IMR-90 (cell line): Measurements from ENCODE around the gene PRPSAP1.

ENCODE experiments used
- CTCF ChIP-seq: conservative IDR thresholded peaks from 2 replicates; pipeline ENCODE4 v1.5.1; 2012; ENCODE audit warnings: mild to moderate bottlenecking, low read depth, low read length, improper control_type of control experiment
- FOS ChIP-seq: fragments of 150-350 bp; IDR thresholded peaks from 2 replicates; pipeline ENCODE4 v1.6.1; 2016; ENCODE audit warnings: low read depth, low read length
- MAFK ChIP-seq: IDR thresholded peaks from 2 replicates; pipeline ENCODE4 v1.6.1; 2012; ENCODE audit warnings: low read depth, low read length, improper control_type of control experiment
- MAZ ChIP-seq: IDR thresholded peaks from 2 replicates; pipeline ENCODE4 v1.6.1; 2012; ENCODE audit warnings: low read depth, mild to moderate bottlenecking, low read length, improper control_type of control experiment, moderate library complexity, borderline replicate concordance
- MXI1 ChIP-seq: IDR thresholded peaks from 2 replicates; pipeline ENCODE4 v1.6.1; 2012; ENCODE audit warnings: low read depth, mild to moderate bottlenecking, low read length, moderate library complexity, borderline replicate concordance
- NFE2L2 ChIP-seq: fragments of 150-350 bp; IDR thresholded peaks from 2 replicates; pipeline ENCODE4 v1.6.1; 2016; ENCODE audit warnings: low read depth, mild to moderate bottlenecking, low read length
- POLR2A ChIP-seq: IDR thresholded peaks from 2 replicates; pipeline ENCODE4 v1.6.1; 2012; ENCODE audit warnings: mild to moderate bottlenecking, low read depth, low read length
- RCOR1 ChIP-seq: IDR thresholded peaks from 2 replicates; pipeline ENCODE4 v1.6.1; 2012; ENCODE audit warnings: mild to moderate bottlenecking, low read length, improper control_type of control experiment; ENCODE audit not compliant: insufficient replicate concordance
- TF ChIP-seq, protein P1 (sequence below): fragments of 150-350 bp; IDR thresholded peaks from 2 replicates; pipeline ENCODE4 v1.6.1; 2017; ENCODE audit warnings: mild to moderate bottlenecking, antibody characterized with exemption, low read length, low read depth

DNA sequence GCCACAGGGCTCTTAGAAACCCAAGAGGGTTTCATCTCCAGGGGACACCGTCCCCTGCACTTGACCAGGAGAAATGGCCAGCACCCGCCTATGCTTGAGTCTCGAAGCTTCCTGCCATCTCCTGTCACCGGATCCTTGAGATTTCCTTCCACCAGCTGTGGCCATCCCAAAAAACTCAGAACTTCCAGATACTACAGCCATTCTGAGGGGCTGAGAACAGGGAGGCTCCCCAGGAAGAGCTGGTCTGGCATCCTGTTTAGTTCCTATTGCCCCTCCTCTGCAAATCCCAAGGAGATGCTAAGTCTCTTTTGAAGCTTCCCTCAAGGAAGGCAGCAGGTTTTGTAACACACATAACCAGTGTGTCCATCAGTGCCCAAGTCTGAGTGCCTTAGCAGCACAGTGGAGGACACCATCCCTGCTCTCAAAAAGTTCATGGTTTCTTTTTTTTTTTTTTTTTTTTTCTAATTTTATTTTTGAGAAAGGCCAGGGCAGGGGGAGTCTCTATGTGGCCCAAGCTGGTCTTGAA, 86.6 kb downstream of the PRPSAP1 start:
- TF ChIP-seq CTCF (no peak), MXI1 (no peak), POLR2A (no peak), MAZ (no peak), NFE2L2 (no peak), FOS (no peak), MAFK (no peak), RCOR1 (no peak)
- TF ChIP-seq, protein P1, sequence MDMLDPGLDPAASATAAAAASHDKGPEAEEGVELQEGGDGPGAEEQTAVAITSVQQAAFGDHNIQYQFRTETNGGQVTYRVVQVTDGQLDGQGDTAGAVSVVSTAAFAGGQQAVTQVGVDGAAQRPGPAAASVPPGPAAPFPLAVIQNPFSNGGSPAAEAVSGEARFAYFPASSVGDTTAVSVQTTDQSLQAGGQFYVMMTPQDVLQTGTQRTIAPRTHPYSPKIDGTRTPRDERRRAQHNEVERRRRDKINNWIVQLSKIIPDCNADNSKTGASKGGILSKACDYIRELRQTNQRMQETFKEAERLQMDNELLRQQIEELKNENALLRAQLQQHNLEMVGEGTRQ, result no peak
